IPS DF 6.9 (cell line): Measurements from ENCODE around the gene TRAPPC2L.

Experiments
- DNase-seq: peaks from one replicate; pipeline ENCODE4 v3.0.0-alpha.2; 2013; ENCODE audit warnings: low read depth, low spot score
- H3K27ac ChIP-seq: one replicate; pipeline ENCODE4 v1.5.1; 2013; ENCODE audit warnings: low read length, control low read depth
- H3K27me3 ChIP-seq: 2 replicates; pipeline ENCODE4 v1.6.1; 2013; ENCODE audit warnings: mild to moderate bottlenecking, low read length; ENCODE audit not compliant: control insufficient read depth, insufficient read depth
- H3K36me3 ChIP-seq: 2 replicates; pipeline ENCODE4 v1.6.1; 2013; ENCODE audit warnings: low read length; ENCODE audit not compliant: control insufficient read depth, insufficient read depth
- H3K4me1 ChIP-seq: 2 replicates; pipeline ENCODE4 v1.6.1; 2013; ENCODE audit warnings: low read length; ENCODE audit not compliant: control insufficient read depth, insufficient read depth
- H3K4me3 ChIP-seq: 2 replicates; pipeline ENCODE4 v1.5.1; 2013; ENCODE audit warnings: mild to moderate bottlenecking, low read length
- H3K9me3 ChIP-seq: 2 replicates; pipeline ENCODE4 v1.6.1; 2013; ENCODE audit warnings: low read length, inconsistent platforms; ENCODE audit not compliant: control insufficient read depth, insufficient read depth
- WGBS: extraction: QIAGEN DNeasy Blood & Tissue Kit; methylation state at CpG from one replicate; pipeline ENCODE4 v1.1.7; 2013; ENCODE audit warnings: mixed read lengths, missing lambda C conversion rate; ENCODE audit not compliant: insufficient read length, insufficient coverage; 5-methylcytosine and 5-hydroxymethylcytosine counted together

The TRAPPC2L gene

GRCh38 chr16:88850531-88851199 is 6.3 kb upstream of the TRAPPC2L start:
- WGBS: no CpG with 5 or more reads among the region's 33 CpGs
- H3K9me3 ChIP-seq: no peaks in the 10 kb centered on the region
- no peak overlapping the region for H3K4me3 ChIP-seq
- no peaks in the 10 kb centered on the region for H3K27me3 ChIP-seq
- H3K4me1 ChIP-seq: peaks cover 1% of the 10 kb centered on the region
- no peak for DNase-seq
- no peak overlapping the region for H3K27ac ChIP-seq
- H3K36me3 ChIP-seq: no peaks in the 10 kb centered on the region; the same call in 1 of the 2 replicates

GRCh38 chr16:88851616-88852015 is 5.3 kb upstream of the TRAPPC2L start:
- Histone ChIP-seq H3K27me3 (no peaks in the 10 kb centered on the region), H3K4me1 (peaks cover 4% of the 10 kb centered on the region), H3K27ac (no peak overlapping the region), H3K9me3 (no peaks in the 10 kb centered on the region), H3K4me3 (no peak overlapping the region), H3K36me3 (no peaks in the 10 kb centered on the region; the same call in 1 of the 2 replicates)
- no CpG with 5 or more reads among the region's 19 CpGs for WGBS
- no peak for DNase-seq

- Histone ChIP-seq H3K9me3 (no peaks in the 10 kb centered on the region), H3K36me3 (no peaks in the 10 kb centered on the region; the same call in 1 of the 2 replicates), H3K27ac (no peak overlapping the region), H3K4me3 (no peak overlapping the region), H3K4me1 (peaks cover 4% of the 10 kb centered on the region), H3K27me3 (no peaks in the 10 kb centered on the region)
- no CpG with 5 or more reads among the region's 17 CpGs for WGBS
- no peak for DNase-seq
These were observed 3.5 kb upstream of the TRAPPC2L start for GRCh38 chr16:88853325-88853941.

GRCh38 chr16:88854306-88855111 is 2.4 kb upstream of the TRAPPC2L start:
- no CpG with 5 or more reads among the region's 20 CpGs for WGBS
- DNase-seq: no peak

GRCh38 chr16:88855176-88855575 is 1.8 kb upstream of the TRAPPC2L start:
- Histone ChIP-seq H3K27ac (no peak overlapping the region), H3K36me3 (peaks cover 5% of the 10 kb centered on the region), H3K4me1 (peaks cover 4% of the 10 kb centered on the region), H3K27me3 (no peaks in the 10 kb centered on the region), H3K4me3 (no peak overlapping the region), H3K9me3 (no peaks in the 10 kb centered on the region)
- 100% methylated on average over 1 of the region's 8 CpGs for WGBS
- DNase-seq: no peak

More at GRCh38 chr16:88854306-88855111, 2.4 kb upstream of the TRAPPC2L start:
- Histone ChIP-seq H3K27me3 (no peaks in the 10 kb centered on the region), H3K4me3 (no peak overlapping the region), H3K9me3 (no peaks in the 10 kb centered on the region), H3K36me3 (peaks cover 2% of the 10 kb centered on the region; the same call in 1 of the 2 replicates), H3K27ac (no peak overlapping the region), H3K4me1 (peaks cover 4% of the 10 kb centered on the region)

GRCh38 chr16:88855736-88856121 is 1.2 kb upstream of the TRAPPC2L start:
- Histone ChIP-seq H3K4me1 (peaks cover 4% of the 10 kb centered on the region), H3K36me3 (peaks cover 10% of the 10 kb centered on the region), H3K27me3 (no peaks in the 10 kb centered on the region), H3K27ac (no peak overlapping the region), H3K9me3 (no peaks in the 10 kb centered on the region), H3K4me3 (peak overlapping the region; percentile 84; the same call in 1 of the 2 replicates)
- WGBS: no CpG with 5 or more reads among the region's 13 CpGs
- DNase-seq: no peak

GRCh38 chr16:88856122-88856827 is 652 bp upstream of the TRAPPC2L start:
- peaks cover 4% of the 10 kb centered on the region for H3K4me1 ChIP-seq
- no peak overlapping the region for H3K27ac ChIP-seq
- peak overlapping the region; percentile 84; the same call in 1 of the 2 replicates for H3K4me3 ChIP-seq
- no peak for DNase-seq
- no CpG with 5 or more reads among the region's 53 CpGs for WGBS
- H3K27me3 ChIP-seq: no peaks in the 10 kb centered on the region
- H3K9me3 ChIP-seq: no peaks in the 10 kb centered on the region
- H3K36me3 ChIP-seq: peaks cover 14% of the 10 kb centered on the region

- Histone ChIP-seq H3K36me3 (peaks cover 20% of the 10 kb centered on the region), H3K27ac (no peak overlapping the region)
- no CpG with 5 or more reads among the region's 12 CpGs for WGBS
These were observed 907 bp downstream of the TRAPPC2L start for GRCh38 chr16:88857728-88858339.

GRCh38 chr16:88859381-88860091 is 2.6 kb downstream of the TRAPPC2L start:
- Histone ChIP-seq H3K27ac (no peak overlapping the region), H3K36me3 (peaks cover 20% of the 10 kb centered on the region), H3K4me3 (no peak overlapping the region), H3K9me3 (no peaks in the 10 kb centered on the region), H3K4me1 (peaks cover 4% of the 10 kb centered on the region), H3K27me3 (no peaks in the 10 kb centered on the region)
- no CpG with 5 or more reads among the region's 20 CpGs for WGBS
- DNase-seq: no peak

More at GRCh38 chr16:88857728-88858339, 907 bp downstream of the TRAPPC2L start:
- DNase-seq: no peak
- Histone ChIP-seq H3K9me3 (no peaks in the 10 kb centered on the region), H3K4me3 (peak overlapping the region; percentile 96), H3K27me3 (no peaks in the 10 kb centered on the region), H3K4me1 (peaks cover 4% of the 10 kb centered on the region)
